Tibial nerve (tissue), 4 donors: ENCODE results near the gene BEND5.

Experiments
- CTCF ChIP-seq, 5 experiments: fragments of 200-600 bp in 3 of 5; fragments of 450-650 bp in 2 of 5; sonication (generic) in 3 of 5; IDR thresholded peaks; one replicate each; pipeline ENCODE4 v1.5.1; 2016 to 2019; ENCODE audit warnings: antibody characterized with exemption in 5 of 5, mild to moderate bottlenecking in 3 of 5, moderate library complexity in 2 of 5
- EP300 ChIP-seq, 2 donors: sonication (generic); formaldehyde crosslinking; IDR thresholded peaks; one replicate each; pipeline ENCODE4 v1.6.1; 2017; ENCODE audit warnings: antibody characterized with exemption in 2 of 2, mild to moderate bottlenecking in 1 of 2
- POLR2A ChIP-seq, 2 donors: fragments of 450-650 bp; IDR thresholded peaks; one replicate each; pipeline ENCODE4 v1.6.1; 2017; ENCODE audit warnings: antibody characterized with exemption in 2 of 2, mild to moderate bottlenecking in 2 of 2, moderate library complexity in 2 of 2

- no peak for TF ChIP-seq POLR2A (IDR thresholded peaks at IDR 0.05)
- TF ChIP-seq CTCF (IDR thresholded peaks at IDR 0.05) = no peak
- TF ChIP-seq EP300 (IDR thresholded peaks at IDR 0.05) = no peak
These were observed 72.0 kb downstream of the BEND5 start for GRCh38 chr1:48704736-48705135.
